PC-3 (cell line): ENCODE results near the gene TAGLN3. TPM values are rescaled to one million over a fixed set of nuclear protein-coding genes. Genes with fewer than 3 reads are reported as not detected.

ENCODE experiments used
- ATAC-seq: fragments of 200-7000 bp; cut with Tn5 transposase; 2 replicates; pipeline ENCODE4 v1.9.1; 2020; ENCODE audit warnings: mild to moderate bottlenecking, moderate library complexity
- BruUV-seq: library from RNA; stranded (reverse); fragments of 400-500 nt; replicated peaks from 2 replicates; lab custom pipeline; 2021; lab: Mats Ljungman, UMichigan
- CTCF ChIA-PET: fragments of 300-600 bp; sonication (Branson Sonifier 250); formaldehyde crosslinking; loops from one replicate; lab custom pipeline; 2022; ENCODE audit warnings: antibody characterized with exemption; lab: Charles Lee
- POLR2A ChIA-PET: fragments of 300-600 bp; sonication (Branson Sonifier 250); formaldehyde crosslinking; loops from one replicate; lab custom pipeline; 2022; ENCODE audit warnings: antibody characterized with exemption; ENCODE audit not compliant: unreplicated experiment; lab: Charles Lee
- DNase-seq: peaks from one replicate; pipeline ENCODE4 v3.0.0-alpha.2; 2015
- H2AFZ ChIP-seq: fragments of 300-600 bp; sonication (generic); 2 replicates; pipeline ENCODE4 v1.6.0; 2016; ENCODE audit warnings: antibody characterized with exemption, low read length
- H3F3A ChIP-seq: fragments of 300-600 bp; sonication (generic); one replicate; pipeline ENCODE4 v1.6.0; 2017; ENCODE audit warnings: antibody characterized with exemption, low read length, control low read depth, mild to moderate bottlenecking; ENCODE audit not compliant: unreplicated experiment
- H3K27ac ChIP-seq: fragments of 300-600 bp; sonication (generic); 2 replicates; pipeline ENCODE4 v1.5.1; 2016; ENCODE audit warnings: mild to moderate bottlenecking, low read length
- H3K27me3 ChIP-seq: fragments of 300-600 bp; sonication (generic); 2 replicates; pipeline ENCODE4 v1.6.1; 2016; ENCODE audit warnings: low read length, mixed read lengths
- H3K36me3 ChIP-seq: fragments of 300-600 bp; sonication (generic); 2 replicates; pipeline ENCODE4 v1.6.1; 2016; ENCODE audit warnings: low read depth, mixed run types, low read length, mixed read lengths
- H3K4me1 ChIP-seq: fragments of 300-600 bp; sonication (generic); 2 replicates; pipeline ENCODE4 v1.5.1; 2016; ENCODE audit warnings: low read length; ENCODE audit not compliant: insufficient read depth
- H3K4me2 ChIP-seq: fragments of 300-600 bp; sonication (generic); 2 replicates; pipeline ENCODE4 v1.6.0; 2016; ENCODE audit warnings: low read length
- H3K4me3 ChIP-seq: fragments of 300-600 bp; sonication (generic); 2 replicates; pipeline ENCODE4 v1.5.1; 2016; ENCODE audit warnings: mild to moderate bottlenecking, low read length, mixed read lengths
- H3K79me2 ChIP-seq: fragments of 300-600 bp; sonication (generic); 2 replicates; pipeline ENCODE4 v1.6.1; 2017; ENCODE audit warnings: low read length, mixed read lengths
- H3K9ac ChIP-seq: fragments of 300-600 bp; sonication (generic); 2 replicates; pipeline ENCODE4 v1.6.0; 2016; ENCODE audit warnings: mild to moderate bottlenecking, low read length
- H3K9me2 ChIP-seq: fragments of 300-600 bp; sonication (generic); replicated peaks from 2 replicates; pipeline ENCODE4 v1.6.1; 2016; ENCODE audit warnings: mixed run types, low read length, mixed read lengths
- H3K9me3 ChIP-seq: fragments of 300-600 bp; sonication (generic); 2 replicates; pipeline ENCODE4 v1.6.1; 2016; ENCODE audit warnings: low read length, mixed read lengths
- H4K20me1 ChIP-seq: fragments of 300-600 bp; sonication (generic); 2 replicates; pipeline ENCODE4 v1.6.1; 2016; ENCODE audit warnings: low read length, mixed read lengths
- CTCF ChIP-seq: fragments of 300-600 bp; sonication (generic); conservative IDR thresholded peaks from 2 replicates; pipeline ENCODE4 v1.5.1; 2017; ENCODE audit warnings: antibody characterized with exemption, low read depth, mild to moderate bottlenecking, low read length
- EZH2 ChIP-seq: fragments of 300-600 bp; sonication (generic); IDR thresholded peaks from one replicate; pipeline ENCODE4 v1.6.1; 2017; ENCODE audit warnings: antibody characterized with exemption, mild to moderate bottlenecking, low read length; ENCODE audit not compliant: unreplicated experiment
- EZH2phosphoT487 ChIP-seq: fragments of 300-600 bp; sonication (generic); IDR thresholded peaks from 2 replicates; pipeline ENCODE4 v1.6.1; 2018; ENCODE audit warnings: mild to moderate bottlenecking, antibody characterized with exemption, low read length, borderline replicate concordance
- intact Hi-C: fragments of 100-400 bp; cut with micrococcal nuclease; formaldehyde crosslinking; loops from 2 replicates; pipeline ENCODE4 v1.9.0; 2023
- total RNA-seq: library from RNA; depleted of rRNA; stranded (reverse); fragments of >200 nt; gene quantifications from 2 replicates; pipeline ENCODE4 v1.2.3, GENCODE V29; 2014; rRNA removed

TAGLN3 gene
- total RNA-seq, 1 experiment from 2014 or later: 4.3 TPM

- Histone ChIP-seq H3K27ac (no peak overlapping the region), H3F3A (no peaks in the 10 kb centered on the region), H4K20me1 (no peaks in the 10 kb centered on the region), H3K27me3 (no peaks in the 10 kb centered on the region), H3K4me2 (no peak overlapping the region), H2AFZ (no peak overlapping the region), H3K9me2 (no peaks in the 10 kb centered on the region; the same call in 1 of the 2 replicates), H3K9me3 (no peaks in the 10 kb centered on the region), H3K36me3 (no peaks in the 10 kb centered on the region), H3K4me1 (peaks cover 11% of the 10 kb centered on the region), H3K79me2 (no peaks in the 10 kb centered on the region), H3K9ac (no peak overlapping the region), H3K4me3 (no peak overlapping the region)
- no peak for DNase-seq
- ATAC-seq: no peak
- CTCF ChIA-PET: no interaction called here
- no TSS peak for BruUV-seq
- intact Hi-C loops: no loop called here
- POLR2A ChIA-PET: no interaction called here
- TF ChIP-seq EZH2phosphoT487 (no peak), EZH2 (no peak)
Measured at GRCh38 chr3:112059497-112059896, 60.8 kb downstream of the TAGLN3 start.

DNA sequence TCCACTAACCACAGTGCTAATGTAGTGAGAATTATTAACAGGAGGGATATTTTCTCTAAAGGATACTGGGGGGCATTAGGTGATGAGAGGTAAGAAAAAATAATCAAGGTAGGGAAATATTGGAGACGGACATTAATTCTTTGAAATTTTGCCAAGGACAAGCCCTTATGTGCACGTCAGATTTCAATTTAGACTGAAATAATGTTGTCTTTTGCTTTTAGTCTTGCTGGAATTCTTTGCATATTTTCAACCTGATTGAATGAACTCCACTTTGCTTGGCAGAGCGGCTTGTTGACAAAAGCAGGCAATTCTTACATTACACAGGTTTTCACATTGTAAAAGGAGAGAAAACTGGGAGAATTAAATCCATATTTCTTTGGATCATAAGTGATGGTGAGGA, 62.4 kb downstream of the TAGLN3 start:
- DNase-seq (no peak), ATAC-seq (no peak)
- no peak overlapping the region for H2AFZ ChIP-seq
- no peaks in the 10 kb centered on the region for H3K36me3 ChIP-seq
- ChIA-PET CTCF (no interaction called here), POLR2A (no interaction called here)
- no peaks in the 10 kb centered on the region for H3F3A ChIP-seq
- H3K27ac ChIP-seq: no peak overlapping the region
- H3K9me3 ChIP-seq: no peaks in the 10 kb centered on the region
- no peak overlapping the region for H3K4me3 ChIP-seq
- H3K79me2 ChIP-seq: no peaks in the 10 kb centered on the region
- H3K4me1 ChIP-seq: peaks cover 9% of the 10 kb centered on the region
- TF ChIP-seq EZH2phosphoT487: no peak
- TF ChIP-seq EZH2: no peak
- TF ChIP-seq CTCF: no peak
- intact Hi-C loops: no loop called here
- no peaks in the 10 kb centered on the region for H4K20me1 ChIP-seq
- H3K27me3 ChIP-seq: no peaks in the 10 kb centered on the region
- no peak overlapping the region for H3K4me2 ChIP-seq
- BruUV-seq: no TSS peak
- no peak overlapping the region for H3K9ac ChIP-seq
- no peaks in the 10 kb centered on the region; the same call in 1 of the 2 replicates for H3K9me2 ChIP-seq

Other genes starting within 250 kb of the TAGLN3 start
- 90.1 and 104 TPM in 2 replicates for gene PHLDB2, start 139.7 kb upstream of the TAGLN3 start, total RNA-seq
- gene ABHD10, start 19.9 kb upstream of the TAGLN3 start, total RNA-seq: 29.1 and 45.0 TPM in 2 replicates
- 0.33 TPM in 1 of 2 replicates, not detected in the other for gene TMPRSS7, start 35.8 kb downstream of the TAGLN3 start, total RNA-seq
- gene C3orf52, start 87.5 kb downstream of the TAGLN3 start, total RNA-seq: 14.8 and 16.7 TPM in 2 replicates
- not detected in 2 replicates for gene GCSAM, start 134.3 kb downstream of the TAGLN3 start, total RNA-seq